Measurements from ENCODE around the gene TMEM140.

The TMEM140 gene

DNA sequence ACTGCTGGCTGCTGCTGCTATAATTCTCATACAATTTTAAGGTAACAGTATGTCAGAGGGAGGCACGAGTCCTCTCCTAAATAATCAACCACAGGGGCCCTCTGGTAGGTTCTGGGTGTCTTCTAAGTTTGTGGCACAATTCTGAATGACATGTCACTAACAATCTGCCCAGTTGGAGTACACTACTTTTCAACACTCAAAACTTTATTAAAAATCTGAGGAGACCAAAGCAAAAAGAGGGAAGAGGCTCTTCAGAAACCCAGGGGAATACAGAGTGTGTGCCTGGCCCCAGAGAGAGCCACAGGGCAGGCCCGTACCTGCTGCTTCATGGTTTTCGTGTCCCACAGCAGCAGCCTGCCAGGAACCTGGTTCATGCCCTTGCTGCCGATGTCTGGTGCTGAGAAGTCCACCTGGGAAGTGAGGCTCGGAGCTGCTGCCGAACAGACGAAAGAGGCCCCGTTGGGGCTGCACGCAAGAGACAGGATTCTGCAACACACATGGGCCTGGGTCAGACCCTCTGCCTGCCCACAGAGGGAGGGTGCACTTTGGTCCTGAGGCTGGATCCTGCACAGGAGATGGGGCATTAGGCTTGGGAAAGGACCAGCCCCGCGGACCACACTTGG is 45.2 kb downstream of the TMEM140 start:
- H3K27ac ChIP-seq, result no peak overlapping the region
- TF ChIP-seq ZFX (IDR thresholded peaks at IDR 0.05), result no peak
- TF ChIP-seq, protein P1, sequence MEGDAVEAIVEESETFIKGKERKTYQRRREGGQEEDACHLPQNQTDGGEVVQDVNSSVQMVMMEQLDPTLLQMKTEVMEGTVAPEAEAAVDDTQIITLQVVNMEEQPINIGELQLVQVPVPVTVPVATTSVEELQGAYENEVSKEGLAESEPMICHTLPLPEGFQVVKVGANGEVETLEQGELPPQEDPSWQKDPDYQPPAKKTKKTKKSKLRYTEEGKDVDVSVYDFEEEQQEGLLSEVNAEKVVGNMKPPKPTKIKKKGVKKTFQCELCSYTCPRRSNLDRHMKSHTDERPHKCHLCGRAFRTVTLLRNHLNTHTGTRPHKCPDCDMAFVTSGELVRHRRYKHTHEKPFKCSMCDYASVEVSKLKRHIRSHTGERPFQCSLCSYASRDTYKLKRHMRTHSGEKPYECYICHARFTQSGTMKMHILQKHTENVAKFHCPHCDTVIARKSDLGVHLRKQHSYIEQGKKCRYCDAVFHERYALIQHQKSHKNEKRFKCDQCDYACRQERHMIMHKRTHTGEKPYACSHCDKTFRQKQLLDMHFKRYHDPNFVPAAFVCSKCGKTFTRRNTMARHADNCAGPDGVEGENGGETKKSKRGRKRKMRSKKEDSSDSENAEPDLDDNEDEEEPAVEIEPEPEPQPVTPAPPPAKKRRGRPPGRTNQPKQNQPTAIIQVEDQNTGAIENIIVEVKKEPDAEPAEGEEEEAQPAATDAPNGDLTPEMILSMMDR (conservative IDR thresholded peaks at IDR 0.05), result no peak

- H3K27ac ChIP-seq, result no peak overlapping the region
- no peak for TF ChIP-seq ZFX (IDR thresholded peaks at IDR 0.05)
- TF ChIP-seq, protein P1 (conservative IDR thresholded peaks at IDR 0.05), result no peak
Measured at GRCh38 chr7:135193615-135194081, 45.8 kb downstream of the TMEM140 start.

GRCh38 chr7:135194494-135195095 is 46.7 kb downstream of the TMEM140 start:
- H3K27ac ChIP-seq, result no peak overlapping the region
- TF ChIP-seq, protein P1 (conservative IDR thresholded peaks at IDR 0.05), result no peak
- TF ChIP-seq ZFX (IDR thresholded peaks at IDR 0.05), result no peak

GRCh38 chr7:135195156-135195555 is 47.3 kb downstream of the TMEM140 start:
- H3K27ac ChIP-seq, result no peak overlapping the region
- TF ChIP-seq, protein P1 (conservative IDR thresholded peaks at IDR 0.05), result no peak
- no peak for TF ChIP-seq ZFX (IDR thresholded peaks at IDR 0.05)

DNA sequence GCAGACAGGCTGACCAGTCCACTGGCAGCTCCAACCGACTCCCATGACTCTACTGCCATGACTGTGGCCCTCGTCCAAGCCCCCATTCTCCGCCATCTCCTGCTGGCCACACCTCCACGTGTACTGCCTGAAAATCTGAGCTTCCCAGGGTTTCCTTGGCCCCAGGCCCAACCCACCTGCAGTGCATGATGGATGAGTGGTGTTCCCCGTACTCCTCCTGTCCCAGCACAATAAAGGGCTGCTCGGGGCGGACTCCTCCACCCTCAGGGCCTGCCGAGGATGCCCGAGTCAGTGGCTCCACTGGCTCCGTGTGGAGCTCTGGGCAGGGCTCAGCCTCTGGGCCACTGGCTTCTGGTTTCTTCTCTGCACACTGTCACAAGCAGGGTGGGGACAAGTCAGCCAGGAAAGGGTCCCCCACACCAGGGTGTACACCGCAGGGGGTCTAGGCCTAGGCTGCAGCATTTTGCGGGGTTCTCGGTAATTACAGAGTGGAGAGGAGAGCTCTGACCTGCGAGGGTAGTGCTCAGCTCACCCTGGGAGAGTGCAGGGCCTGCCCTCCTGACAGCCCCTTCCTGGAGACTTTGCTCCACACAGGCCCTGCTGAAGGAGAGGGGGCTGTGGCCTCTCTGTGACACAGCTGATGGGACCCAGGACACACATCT is 48.2 kb downstream of the TMEM140 start:
- no peak overlapping the region for H3K27ac ChIP-seq
- no peak for TF ChIP-seq ZFX (IDR thresholded peaks at IDR 0.05)
- TF ChIP-seq, protein P1 (conservative IDR thresholded peaks at IDR 0.05), result no peak

DNA sequence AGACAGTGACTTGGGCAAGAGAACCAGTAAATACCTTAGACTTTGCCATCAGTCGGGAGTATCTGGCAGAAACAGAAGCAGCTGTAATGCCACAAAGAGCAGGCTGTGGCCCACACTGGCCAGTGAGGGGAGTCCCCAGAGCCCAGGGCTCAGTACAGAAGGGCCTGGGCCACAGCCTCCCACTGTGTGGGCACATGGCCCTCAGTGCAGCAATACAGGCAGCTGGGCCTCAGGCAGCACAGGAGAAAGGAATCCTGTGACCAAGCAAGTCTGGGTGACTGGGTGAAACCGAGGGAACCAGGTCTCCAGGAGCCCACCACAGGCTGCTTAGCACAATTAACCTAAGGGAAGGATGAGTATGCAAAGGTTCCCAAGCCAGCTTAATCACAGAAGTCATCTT is 49.5 kb downstream of the TMEM140 start:
- H3K27ac ChIP-seq, result no peak overlapping the region
- TF ChIP-seq, protein P1 (conservative IDR thresholded peaks at IDR 0.05), result no peak
- no peak for TF ChIP-seq ZFX (IDR thresholded peaks at IDR 0.05)

Measured in C4-2B (cell line).